Gastroesophageal sphincter (tissue), 4 donors: ENCODE results near the gene DDX10. TPM values are rescaled to one million over a fixed set of nuclear protein-coding genes. Genes with fewer than 3 reads are reported as not detected.

Source experiments
- ATAC-seq: fragments of 150-250 bp; one replicate; pipeline ENCODE4 v1.9.1; 2016; ENCODE audit warnings: mild to moderate bottlenecking, moderate library complexity
- H3K27ac ChIP-seq, 4 donors: fragments of 200-600 bp; sonication (generic) in 3 of 4; 1 replicate in 3 of 4; 2 replicates in 1 of 4; pipeline ENCODE4 v1.5.1; 2016 to 2019
- H3K27me3 ChIP-seq: fragments of 200-600 bp; sonication (generic); one replicate; pipeline ENCODE4 v1.5.1; 2019
- H3K36me3 ChIP-seq, 2 donors: fragments of 200-600 bp; sonication (generic); one replicate each; pipeline ENCODE4 v1.5.1; 2019; ENCODE audit warnings: control low read depth in 1 of 2
- H3K4me1 ChIP-seq, 3 donors: fragments of 200-600 bp; sonication (generic); 1 replicate in 2 of 3; 2 replicates in 1 of 3; pipeline ENCODE4 v1.5.1; 2016 to 2019; ENCODE audit warnings: control low read depth in 2 of 3
- H3K4me3 ChIP-seq, 2 donors: fragments of 200-600 bp; sonication (generic); one replicate each; pipeline ENCODE4 v1.5.1; 2019; ENCODE audit warnings: mild to moderate bottlenecking in 1 of 2, moderate library complexity in 1 of 2
- H3K9me3 ChIP-seq, 3 donors: fragments of 200-600 bp; sonication (generic); one replicate each; pipeline ENCODE4 v1.5.1; 2017 to 2019; ENCODE audit warnings: control low read depth in 2 of 3
- CTCF ChIP-seq, 4 experiments: fragments of 200-600 bp in 2 of 4; fragments of 450-650 bp in 2 of 4; sonication (generic) in 1 of 4; IDR thresholded peaks; one replicate each; pipeline ENCODE4 v1.5.1; 2017 to 2019; ENCODE audit warnings: antibody characterized with exemption in 4 of 4, mild to moderate bottlenecking in 2 of 4, moderate library complexity in 2 of 4
- EP300 ChIP-seq: sonication (generic); formaldehyde crosslinking; IDR thresholded peaks from one replicate; pipeline ENCODE4 v1.6.1; 2017; ENCODE audit warnings: antibody characterized with exemption, mild to moderate bottlenecking
- POLR2A ChIP-seq, 2 donors: fragments of 450-650 bp; IDR thresholded peaks; one replicate each; pipeline ENCODE4 v1.6.1; 2017; ENCODE audit warnings: antibody characterized with exemption in 2 of 2, mild to moderate bottlenecking in 2 of 2, moderate library complexity in 1 of 2
- POLR2AphosphoS5 ChIP-seq: sonication (generic); formaldehyde crosslinking; IDR thresholded peaks from one replicate; pipeline ENCODE4 v1.6.1; 2017; ENCODE audit warnings: antibody characterized with exemption
- WGBS, 2 donors: methylation state at CpG; one replicate each; pipeline ENCODE4 v1.1.5; 2018; ENCODE audit warnings: low coverage in 1 of 2; 5-methylcytosine and 5-hydroxymethylcytosine counted together
- total RNA-seq, 4 donors: library from RNA; depleted of rRNA; stranded (reverse); fragments of >200 nt; gene quantifications; one replicate each; pipeline ENCODE4 v1.1.0, GENCODE V29; 2016

Gene DDX10
- total RNA-seq, 4 donors from 2014 or later, result 16.3 to 44.8 (median 22.5) TPM

- Histone ChIP-seq H3K27ac (no peak overlapping the region), H3K36me3 (no peaks in the 10 kb centered on the region), H3K27me3 (no peaks in the 10 kb centered on the region), H3K4me3 (no peak overlapping the region), H3K9me3 (no peaks in the 10 kb centered on the region), H3K4me1 (peaks cover 3 to 16% (median 5%) of the 10 kb centered on the region in 3 donors)
- whole genome bisulfite sequencing, 2 donors, result 86 to 93% methylated on average over 3 of the region's 3 CpGs
- ATAC-seq, result no peak
- TF ChIP-seq EP300, result no peak
- no peak for TF ChIP-seq CTCF (IDR thresholded peaks at IDR 0.05)
- TF ChIP-seq POLR2A (IDR thresholded peaks at IDR 0.05), result no peak
- TF ChIP-seq POLR2AphosphoS5, result no peak
These were observed 193.8 kb downstream of the DDX10 start for GRCh38 chr11:108858622-108859021.

- no peak for ATAC-seq
- H3K9me3 ChIP-seq, result no peaks in the 10 kb centered on the region
- no peaks in the 10 kb centered on the region for H3K27me3 ChIP-seq
- no peak for TF ChIP-seq CTCF (IDR thresholded peaks at IDR 0.05)
- TF ChIP-seq POLR2A (IDR thresholded peaks at IDR 0.05), result no peak
- no peak for TF ChIP-seq POLR2AphosphoS5
- no peak for TF ChIP-seq EP300
- no peaks in the 10 kb centered on the region for H3K36me3 ChIP-seq
- WGBS, 2 donors, result 86 to 100% methylated on average over 1 of the region's 1 CpG
- peaks cover 0 to 7% (median 0%) of the 10 kb centered on the region in 3 donors for H3K4me1 ChIP-seq
- H3K4me3 ChIP-seq, result no peak overlapping the region
- no peak overlapping the region for H3K27ac ChIP-seq
These were observed 194.6 kb downstream of the DDX10 start for GRCh38 chr11:108859510-108859909.

GRCh38 chr11:108863528-108863927 is 198.7 kb downstream of the DDX10 start:
- Histone ChIP-seq H3K4me3 (no peak overlapping the region), H3K36me3 (no peaks in the 10 kb centered on the region), H3K27me3 (no peaks in the 10 kb centered on the region), H3K9me3 (no peaks in the 10 kb centered on the region), H3K4me1 (peaks cover 0 to 9% (median 2%) of the 10 kb centered on the region in 3 donors), H3K27ac (no peak overlapping the region)
- TF ChIP-seq POLR2AphosphoS5, result no peak
- TF ChIP-seq POLR2A (IDR thresholded peaks at IDR 0.05), result no peak
- TF ChIP-seq CTCF (IDR thresholded peaks at IDR 0.05), result no peak
- no peak for TF ChIP-seq EP300
- no peak for ATAC-seq
- WGBS, 2 donors, result 88 to 93% methylated on average over 1 of the region's 1 CpG

- Histone ChIP-seq H3K9me3 (no peaks in the 10 kb centered on the region), H3K36me3 (no peaks in the 10 kb centered on the region), H3K27me3 (no peaks in the 10 kb centered on the region), H3K4me3 (no peak overlapping the region), H3K27ac (no peak overlapping the region), H3K4me1 (peaks cover 0 to 15% (median 2%) of the 10 kb centered on the region in 3 donors)
- WGBS, 2 donors, result 95 to 100% methylated on average over 1 to 5 of the region's 5 CpGs
- TF ChIP-seq POLR2AphosphoS5 (no peak), CTCF (IDR thresholded peaks at IDR 0.05) (no peak)
- no peak for ATAC-seq
These were observed 200.5 kb downstream of the DDX10 start for GRCh38 chr11:108865406-108865805.

- no peak for ATAC-seq
- no peak overlapping the region for H3K27ac ChIP-seq
- H3K4me1 ChIP-seq, result peaks cover 0 to 23% (median 2%) of the 10 kb centered on the region in 3 donors
- no peaks in the 10 kb centered on the region for H3K9me3 ChIP-seq
- H3K4me3 ChIP-seq, result no peak overlapping the region
- no peaks in the 10 kb centered on the region for H3K36me3 ChIP-seq
- no peaks in the 10 kb centered on the region for H3K27me3 ChIP-seq
- WGBS, 2 donors, result 29 to 37% methylated on average over 2 of the region's 2 CpGs
- no peak for TF ChIP-seq CTCF (IDR thresholded peaks at IDR 0.05)
- no peak for TF ChIP-seq EP300
- no peak for TF ChIP-seq POLR2A (IDR thresholded peaks at IDR 0.05)
- TF ChIP-seq POLR2AphosphoS5, result no peak
These were observed 201.9 kb downstream of the DDX10 start for GRCh38 chr11:108866781-108867180.
